Brain microvascular endothelial cell (primary cell): ENCODE measurements around the gene THEMIS.
"Not testable (repeated sequence)": the region's sequence is repeated elsewhere in the genome, so short reads cannot be mapped to it uniquely, and the experiment has no call there.

Experiments used
- DNase-seq: peaks from one replicate; pipeline ENCODE4 v3.0.0-alpha.2; 2020
- H3K27ac ChIP-seq: fragments of 250-450 bp; sonication (Bioruptor Pico); 2 replicates; pipeline ENCODE4 v1.5.1; 2020; ENCODE audit warnings: mild to moderate bottlenecking, moderate library complexity
- H3K27me3 ChIP-seq: fragments of 250-450 bp; sonication (Bioruptor Pico); replicated peaks from 2 replicates; pipeline ENCODE4 v1.5.1; 2020; ENCODE audit warnings: mild to moderate bottlenecking
- H3K36me3 ChIP-seq: fragments of 250-450 bp; sonication (Bioruptor Pico); replicated peaks from 2 replicates; pipeline ENCODE4 v1.5.1; 2020; ENCODE audit warnings: mild to moderate bottlenecking
- H3K4me3 ChIP-seq: 2 replicates; pipeline ENCODE4 v1.5.1; 2011; ENCODE audit warnings: low read depth, mild to moderate bottlenecking, control low read depth, low read length, moderate library complexity
- CTCF ChIP-seq: IDR thresholded peaks from 2 replicates; pipeline ENCODE4 v1.5.1; 2011; ENCODE audit warnings: low read depth, mild to moderate bottlenecking, moderate library complexity, low read length, control low read depth, inconsistent platforms; ENCODE audit errors: missing control alignments
- in situ Hi-C: cut with HindIII; loops from 2 replicates; pipeline ENCODE4 v1.10.0; 2017; ENCODE audit warnings: low sequenced_read_pairs, low pct_ligation_motif_present

THEMIS gene

GRCh38 chr6:127793396-127793795 lies 107.5 kb downstream of the THEMIS start:
- no peaks in the 10 kb centered on the region for H3K27me3 ChIP-seq
- DNase-seq, result no peak
- no peak overlapping the region for H3K4me3 ChIP-seq
- no peaks in the 10 kb centered on the region for H3K36me3 ChIP-seq
- TF ChIP-seq CTCF, result no peak
- in situ Hi-C loops, result no loop called here
- no peak overlapping the region for H3K27ac ChIP-seq

DNA sequence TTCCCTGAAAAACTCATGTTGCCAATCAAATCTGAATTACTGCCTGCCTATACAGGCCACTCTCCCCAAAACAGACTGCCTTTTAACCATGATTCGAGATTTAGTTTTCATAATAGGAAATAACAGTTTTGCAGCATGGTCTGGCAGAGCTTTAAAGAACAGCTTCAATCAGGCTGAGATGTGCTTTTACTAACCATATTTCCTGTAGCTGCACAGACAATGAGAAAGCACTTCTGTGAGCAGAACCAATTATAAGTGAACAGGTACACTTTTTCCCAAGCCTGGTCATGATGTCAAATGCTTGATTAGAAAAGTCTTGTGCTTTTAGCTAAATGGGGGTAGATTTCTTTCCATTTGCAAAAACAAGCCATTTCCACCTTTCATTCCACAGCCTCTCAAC lies 108.2 kb downstream of the THEMIS start:
- no peaks in the 10 kb centered on the region for H3K27me3 ChIP-seq
- TF ChIP-seq CTCF, result no peak
- in situ Hi-C loops, result no loop called here
- no peak overlapping the region for H3K4me3 ChIP-seq
- no peaks in the 10 kb centered on the region for H3K36me3 ChIP-seq
- no peak for DNase-seq
- H3K27ac ChIP-seq, result no peak overlapping the region

- no peak for TF ChIP-seq CTCF
- no peak overlapping the region for H3K27ac ChIP-seq
- no peak for DNase-seq
- in situ Hi-C loops, result no loop called here
- no peaks in the 10 kb centered on the region for H3K36me3 ChIP-seq
- H3K4me3 ChIP-seq, result no peak overlapping the region
- no peaks in the 10 kb centered on the region for H3K27me3 ChIP-seq
These were observed 108.9 kb downstream of the THEMIS start for GRCh38 chr6:127791779-127792528.

DNA sequence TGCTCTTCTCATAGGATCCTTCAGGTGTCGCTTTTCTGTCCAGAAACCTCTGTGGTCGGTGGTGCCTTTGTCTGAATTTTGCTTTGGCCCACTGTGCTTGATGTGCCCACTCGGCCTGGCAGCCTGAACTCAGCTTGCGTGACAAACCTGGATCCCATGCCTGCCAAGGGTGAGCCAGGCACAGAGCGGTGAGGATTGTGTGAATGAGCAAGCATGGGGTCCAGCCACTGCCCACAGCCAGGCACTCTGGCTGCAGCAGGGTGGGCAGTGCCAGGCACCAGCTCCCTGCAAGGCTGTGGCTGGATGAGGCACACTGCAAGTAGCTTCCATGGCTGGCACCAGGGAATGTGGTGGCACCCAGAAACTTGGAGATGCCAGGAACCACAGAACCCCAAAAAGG lies 110.3 kb downstream of the THEMIS start:
- no peak overlapping the region for H3K4me3 ChIP-seq
- no peak for DNase-seq
- no peaks in the 10 kb centered on the region for H3K36me3 ChIP-seq
- TF ChIP-seq CTCF, result no peak
- H3K27ac ChIP-seq, result no peak overlapping the region
- no peaks in the 10 kb centered on the region for H3K27me3 ChIP-seq
- in situ Hi-C loops, result no loop called here

DNA sequence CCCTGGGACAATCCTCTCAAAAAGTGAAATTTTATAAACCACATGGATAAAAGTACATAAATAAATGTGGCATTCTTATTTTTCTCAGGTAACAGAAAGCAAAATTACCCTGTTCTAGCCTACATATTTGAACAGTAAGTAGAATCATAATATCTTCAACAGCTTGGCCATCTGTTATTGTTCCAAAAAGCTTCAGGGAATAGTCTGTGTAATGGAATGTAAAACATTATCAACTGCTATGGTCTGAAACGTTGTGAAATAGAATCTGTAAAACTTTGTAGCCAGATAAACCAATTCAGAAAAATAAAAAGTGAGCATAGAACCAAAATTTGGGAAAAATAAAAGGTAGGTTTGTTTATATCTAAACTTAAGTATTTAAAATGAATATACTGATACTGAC lies 114.7 kb downstream of the THEMIS start:
- Histone ChIP-seq H3K4me3 (no peak overlapping the region), H3K36me3 (no peaks in the 10 kb centered on the region), H3K27me3 (no peaks in the 10 kb centered on the region), H3K27ac (no peak overlapping the region)
- in situ Hi-C loops, result no loop called here
- DNase-seq, result no peak
- TF ChIP-seq CTCF, result no peak

DNA sequence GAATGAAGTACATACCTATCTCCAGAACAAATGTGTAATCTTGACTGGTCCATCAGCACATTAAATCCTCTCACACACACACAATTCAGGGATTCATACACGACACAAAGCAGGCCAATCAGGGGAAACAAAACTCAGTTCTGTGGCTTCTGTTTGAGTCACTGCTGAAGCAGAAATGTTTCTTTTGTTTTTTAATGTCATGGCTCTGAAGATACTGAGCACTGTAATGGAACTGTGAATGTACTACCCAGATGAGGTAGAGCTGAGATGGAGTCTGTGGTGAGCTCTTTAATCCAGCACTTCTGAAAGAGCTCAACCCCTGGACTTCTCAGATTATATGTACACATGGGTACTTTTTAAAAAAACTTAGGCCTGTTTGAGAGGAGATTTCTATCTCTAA lies 116.4 kb downstream of the THEMIS start:
- Histone ChIP-seq H3K27ac (no peak overlapping the region), H3K4me3 (no peak overlapping the region), H3K36me3 (no peaks in the 10 kb centered on the region), H3K27me3 (no peaks in the 10 kb centered on the region)
- no peak for TF ChIP-seq CTCF
- DNase-seq, result no peak
- in situ Hi-C loops, result no loop called here

GRCh38 chr6:127781636-127782272 lies 119.1 kb downstream of the THEMIS start:
- H3K4me3 ChIP-seq, H3K27me3 ChIP-seq, H3K36me3 ChIP-seq, in situ Hi-C loops, DNase-seq, H3K27ac ChIP-seq: not testable (repeated sequence)
